ENCODE measurements around the gene ZNF536. TPM values are rescaled to one million over a fixed set of nuclear protein-coding genes. Genes with fewer than 3 reads are reported as not detected.

ZNF536 gene
- total RNA-seq, 1 experiment from 2014 or later: not detected

DNA sequence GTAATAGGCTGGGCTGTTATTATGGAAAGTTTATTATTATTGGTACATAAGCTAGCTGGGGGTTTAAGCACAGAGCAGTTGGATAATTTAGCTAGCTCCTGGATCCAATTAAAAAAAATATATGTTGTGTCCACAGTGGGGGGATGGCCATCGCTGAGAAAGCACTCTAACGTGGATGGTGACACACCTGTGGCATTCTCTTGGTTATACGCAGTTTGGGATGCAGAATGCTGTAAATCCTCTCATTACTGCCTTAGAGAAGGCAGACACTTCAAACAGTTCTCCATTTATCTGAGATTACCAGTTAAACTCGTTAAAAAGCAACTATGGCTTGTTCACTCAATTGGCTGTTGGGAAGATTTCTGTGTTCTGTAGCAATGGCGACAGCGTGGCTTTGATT lies 2.4 kb upstream of the ZNF536 start:
- POLR2A ChIA-PET (ENCODE audit: unreplicated experiment): no interaction called here
- no TSS peak for BruUV-seq (replicated peaks)
- Histone ChIP-seq H3K79me2 (ENCODE audit: low read depth) (no peaks in the 10 kb centered on the region), H3K36me3 (ENCODE audit: low read depth) (no peaks in the 10 kb centered on the region), H3K9me3 (ENCODE audit: insufficient read depth, low read depth) (no peaks in the 10 kb centered on the region), H3K4me3 (no peak overlapping the region), H3F3A (ENCODE audit: insufficient read depth, low read depth) (no peaks in the 10 kb centered on the region), H3K27me3 (ENCODE audit: insufficient read depth, low read depth) (peaks cover 86% of the 10 kb centered on the region), H3K4me1 (replicated peaks; ENCODE audit: insufficient read depth) (no peaks in the 10 kb centered on the region), H3K27ac (no peak overlapping the region), H2AFZ (no peak overlapping the region), H3K9me2 (ENCODE audit: insufficient read depth) (no peaks in the 10 kb centered on the region), H4K20me1 (ENCODE audit: insufficient read depth) (no peaks in the 10 kb centered on the region), H3K4me2 (no peak overlapping the region)
- intact Hi-C loops (cut with micrococcal nuclease; ENCODE audit: unreplicated experiment): no loop called here
- CTCF ChIA-PET: no interaction called here
- TF ChIP-seq, protein P1, sequence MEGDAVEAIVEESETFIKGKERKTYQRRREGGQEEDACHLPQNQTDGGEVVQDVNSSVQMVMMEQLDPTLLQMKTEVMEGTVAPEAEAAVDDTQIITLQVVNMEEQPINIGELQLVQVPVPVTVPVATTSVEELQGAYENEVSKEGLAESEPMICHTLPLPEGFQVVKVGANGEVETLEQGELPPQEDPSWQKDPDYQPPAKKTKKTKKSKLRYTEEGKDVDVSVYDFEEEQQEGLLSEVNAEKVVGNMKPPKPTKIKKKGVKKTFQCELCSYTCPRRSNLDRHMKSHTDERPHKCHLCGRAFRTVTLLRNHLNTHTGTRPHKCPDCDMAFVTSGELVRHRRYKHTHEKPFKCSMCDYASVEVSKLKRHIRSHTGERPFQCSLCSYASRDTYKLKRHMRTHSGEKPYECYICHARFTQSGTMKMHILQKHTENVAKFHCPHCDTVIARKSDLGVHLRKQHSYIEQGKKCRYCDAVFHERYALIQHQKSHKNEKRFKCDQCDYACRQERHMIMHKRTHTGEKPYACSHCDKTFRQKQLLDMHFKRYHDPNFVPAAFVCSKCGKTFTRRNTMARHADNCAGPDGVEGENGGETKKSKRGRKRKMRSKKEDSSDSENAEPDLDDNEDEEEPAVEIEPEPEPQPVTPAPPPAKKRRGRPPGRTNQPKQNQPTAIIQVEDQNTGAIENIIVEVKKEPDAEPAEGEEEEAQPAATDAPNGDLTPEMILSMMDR (conservative IDR thresholded peaks at IDR 0.05): no peak
- TF ChIP-seq EZH2 (IDR thresholded peaks at IDR 0.05; ENCODE audit: low read depth): no peak
- DNase-seq: no peak

DNA sequence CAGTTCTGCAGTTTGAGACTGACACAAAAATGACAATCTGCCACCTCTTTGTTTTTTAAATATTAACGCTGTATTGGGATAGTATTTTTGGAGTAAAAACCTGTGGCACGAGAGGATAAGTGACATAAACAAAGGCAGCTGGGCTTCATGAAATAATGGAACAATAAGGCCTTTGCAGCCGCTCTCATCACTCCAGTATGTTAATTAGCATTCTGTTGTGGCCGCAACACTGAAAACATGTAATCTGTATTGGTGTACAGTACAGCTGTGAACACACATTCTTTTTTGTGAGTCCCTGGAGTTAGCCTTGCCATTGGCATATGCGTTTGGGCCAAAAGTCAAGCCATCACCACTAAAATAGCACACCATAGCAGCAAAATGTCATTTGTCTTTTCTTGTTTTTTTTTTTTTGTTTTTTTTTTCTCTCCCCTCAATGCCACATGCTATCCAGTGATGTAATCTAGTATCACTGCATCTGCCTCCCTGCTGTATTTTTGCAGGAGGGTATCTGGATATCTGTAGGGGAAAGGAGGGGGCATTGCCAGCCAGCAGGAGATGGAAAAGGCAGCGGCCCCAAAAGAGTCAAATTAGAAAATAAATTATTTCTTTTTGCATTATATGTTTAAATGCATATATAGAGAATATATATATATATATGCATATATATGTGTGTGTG lies 885 bp upstream of the ZNF536 start:
- CTCF ChIA-PET: no interaction called here
- no peak for TF ChIP-seq EZH2 (IDR thresholded peaks at IDR 0.05; ENCODE audit: low read depth)
- TF ChIP-seq, protein P1 (conservative IDR thresholded peaks at IDR 0.05): no peak
- Histone ChIP-seq H2AFZ (no peak overlapping the region), H3K36me3 (ENCODE audit: low read depth) (no peaks in the 10 kb centered on the region), H3K27me3 (ENCODE audit: insufficient read depth, low read depth) (peaks cover 79% of the 10 kb centered on the region), H3K4me1 (replicated peaks; ENCODE audit: insufficient read depth) (no peaks in the 10 kb centered on the region), H3K4me3 (no peak overlapping the region), H3K4me2 (no peak overlapping the region), H3F3A (ENCODE audit: insufficient read depth, low read depth) (no peaks in the 10 kb centered on the region), H3K79me2 (ENCODE audit: low read depth) (no peaks in the 10 kb centered on the region), H3K27ac (no peak overlapping the region), H3K9me2 (ENCODE audit: insufficient read depth) (no peaks in the 10 kb centered on the region), H4K20me1 (ENCODE audit: insufficient read depth) (no peaks in the 10 kb centered on the region), H3K9me3 (ENCODE audit: insufficient read depth, low read depth) (no peaks in the 10 kb centered on the region)
- BruUV-seq (replicated peaks): no TSS peak
- no peak for DNase-seq
- intact Hi-C loops (cut with micrococcal nuclease; ENCODE audit: unreplicated experiment): no loop called here
- POLR2A ChIA-PET (ENCODE audit: unreplicated experiment): no interaction called here

DNA sequence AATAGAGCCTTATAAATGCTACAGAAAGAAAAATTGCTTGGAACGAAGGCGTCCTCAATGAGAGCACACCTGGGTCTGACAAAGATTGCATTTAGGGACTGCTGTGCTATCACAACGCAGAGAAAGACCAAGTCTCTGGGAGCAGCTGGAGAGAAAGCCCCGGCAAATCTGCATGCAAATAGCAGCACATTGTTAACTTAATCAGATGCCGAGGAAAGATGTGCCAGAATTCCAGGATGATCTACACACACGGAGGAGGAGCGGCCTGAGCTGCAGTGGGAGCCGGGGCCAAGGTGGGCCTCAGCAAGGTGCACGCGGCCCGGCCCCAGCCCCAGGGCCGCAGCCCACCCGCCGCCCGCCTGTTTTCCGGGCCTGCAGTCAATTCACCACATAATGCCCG lies 1.4 kb downstream of the ZNF536 start:
- Histone ChIP-seq H3K9me2 (ENCODE audit: insufficient read depth) (no peaks in the 10 kb centered on the region), H3K27me3 (ENCODE audit: insufficient read depth, low read depth) (peaks cover 60% of the 10 kb centered on the region), H3K4me1 (replicated peaks; ENCODE audit: insufficient read depth) (no peaks in the 10 kb centered on the region), H2AFZ (no peak overlapping the region), H3K9me3 (ENCODE audit: insufficient read depth, low read depth) (no peaks in the 10 kb centered on the region), H3K36me3 (ENCODE audit: low read depth) (no peaks in the 10 kb centered on the region), H3K27ac (no peak overlapping the region), H3K4me2 (no peak overlapping the region), H4K20me1 (ENCODE audit: insufficient read depth) (no peaks in the 10 kb centered on the region), H3K79me2 (ENCODE audit: low read depth) (no peaks in the 10 kb centered on the region), H3F3A (ENCODE audit: insufficient read depth, low read depth) (no peaks in the 10 kb centered on the region), H3K4me3 (no peak overlapping the region)
- no peak for TF ChIP-seq EZH2 (IDR thresholded peaks at IDR 0.05; ENCODE audit: low read depth)
- TF ChIP-seq, protein P1 (conservative IDR thresholded peaks at IDR 0.05): no peak
- CTCF ChIA-PET: interaction anchor here (0.7 kb wide), 1 partner anchor 469 kb away, joined by 15 read pairs; no protein-coding TSS in a partner anchor
- POLR2A ChIA-PET (ENCODE audit: unreplicated experiment): no interaction called here
- BruUV-seq (replicated peaks): no TSS peak
- no peak for DNase-seq
- intact Hi-C loops (cut with micrococcal nuclease; ENCODE audit: unreplicated experiment): no loop called here
